Kidney (tissue), 14 donors: Measurements from ENCODE around the gene CEP70. TPM values are rescaled to one million over a fixed set of nuclear protein-coding genes. Genes with fewer than 3 reads are reported as not detected.
"Not testable (repeated sequence)": the region's sequence is repeated elsewhere in the genome, so short reads cannot be mapped to it uniquely, and the experiment has no call there.

ENCODE experiments used
- DNase-seq, 5 donors: peaks; one replicate each; pipeline ENCODE4 v3.0.0-alpha.2; 2013 to 2020
- FAIRE-seq: peaks from 2 replicates; lab custom pipeline; 2012; peaks lifted over from hg19 to GRCh38; lab: Jason Lieb, UNC
- H3K27ac ChIP-seq, 2 donors: one replicate each; pipeline ENCODE4 v1.7.0; 2013; ENCODE audit warnings: low read depth in 2 of 2, low read length in 2 of 2, inconsistent platforms in 1 of 2
- H3K27me3 ChIP-seq: one replicate; pipeline ENCODE4 v1.7.1; 2013; ENCODE audit warnings: low read length, inconsistent platforms; ENCODE audit not compliant: control insufficient read depth, insufficient read depth
- H3K36me3 ChIP-seq, 3 donors: one replicate each; pipeline versions ENCODE4 v1.7.0 to v1.7.1; 2013; ENCODE audit warnings: low read length in 3 of 3, control low read depth in 1 of 3, inconsistent platforms in 1 of 3; ENCODE audit not compliant: insufficient read depth in 3 of 3, control insufficient read depth in 2 of 3
- H3K4me1 ChIP-seq, 3 donors: one replicate each; pipeline versions ENCODE4 v1.7.0 to v1.7.1; 2013; ENCODE audit warnings: low read length in 3 of 3, inconsistent platforms in 1 of 3, low read depth in 1 of 3; ENCODE audit not compliant: control insufficient read depth in 2 of 3, insufficient read depth in 2 of 3
- H3K4me3 ChIP-seq, 3 donors: one replicate each; pipeline versions ENCODE4 v1.7.0 to v1.8.1; 2013; ENCODE audit warnings: low read length in 3 of 3, control low read depth in 1 of 3, inconsistent platforms in 1 of 3
- H3K9ac ChIP-seq, 3 donors: one replicate each; pipeline versions ENCODE4 v1.7.0 to v1.7.1; 2013; ENCODE audit warnings: low read length in 3 of 3, control low read depth in 1 of 3, inconsistent platforms in 1 of 3
- H3K9me3 ChIP-seq, 3 donors: one replicate each; pipeline versions ENCODE4 v1.7.0 to v1.7.1; 2013; ENCODE audit warnings: low read length in 3 of 3, control low read depth in 1 of 3, inconsistent platforms in 1 of 3; ENCODE audit not compliant: control insufficient read depth in 2 of 3, insufficient read depth in 1 of 3
- CTCF ChIP-seq: IDR thresholded peaks from 3 replicates; pipeline ENCODE4 v1.5.1; 2012; ENCODE audit warnings: mild to moderate bottlenecking, moderate library complexity, borderline replicate concordance; ENCODE audit not compliant: insufficient read depth; ENCODE audit errors: extremely low read depth
- intact Hi-C: fragments of 100-400 bp; cut with DNase I; formaldehyde crosslinking; loops from one replicate; pipeline ENCODE4 v1.11.1; 2022
- polyA plus RNA-seq: library from polyadenylated mRNA; stranded (reverse); fragments of 350-450 nt; fragmentation: Illumina TruSeq; extraction: RNeasy Lipid Tissue Mini Kit (QIAGEN cat#74804); gene quantifications from one replicate; pipeline ENCODE4 v1.2.3, GENCODE V29; 2014; ENCODE audit warnings: low read depth, low replicate concordance; ENCODE audit not compliant: insufficient read depth
- total RNA-seq: library from RNA; stranded (reverse); fragmentation: NEBNext Ultra II Directional; extraction: Animal tissue kit (Norgen Biotek cat#: 25700); gene quantifications from one replicate; pipeline ENCODE4 v1.2.1, GENCODE V29; 2021
- donor health status: control.
- donor health status: control.
- donor health status: control.
- donor health status: control.
- donor health status: control.
- donor health status: DM: yes; HTN: yes; CAD: no.
- donor health status: Normal renal cell carcinoma (clear cell type).

Gene CEP70
- total and polyA plus RNA-seq, 2 donors from 2014 or later, result 22.6 to 64.3 TPM

GRCh38 chr3:138497851-138498250 is 96.2 kb downstream of the CEP70 start:
- no peak for FAIRE-seq
- Histone ChIP-seq H3K4me1 (peaks cover 0 to 4% (median 0%) of the 10 kb centered on the region in 3 donors), H3K9ac (no peak overlapping the region), H3K9me3 (no peaks in the 10 kb centered on the region), H3K36me3 (peaks cover 0 to 8% (median 4%) of the 10 kb centered on the region in 3 donors), H3K27ac (no peak overlapping the region), H3K27me3 (no peaks in the 10 kb centered on the region), H3K4me3 (no peak overlapping the region)
- intact Hi-C loops, result no loop called here
- no peak for DNase-seq
- no peak for TF ChIP-seq CTCF

GRCh38 chr3:138497021-138497420 is 97.0 kb downstream of the CEP70 start:
- intact Hi-C loops, result no loop called here
- Histone ChIP-seq H3K9ac (no peak overlapping the region), H3K4me1 (peaks cover 0 to 4% (median 0%) of the 10 kb centered on the region in 3 donors), H3K27ac (no peak overlapping the region), H3K36me3 (peaks cover 0 to 8% (median 4%) of the 10 kb centered on the region in 3 donors), H3K4me3 (no peak overlapping the region), H3K27me3 (no peaks in the 10 kb centered on the region), H3K9me3 (no peaks in the 10 kb centered on the region)
- DNase-seq, result no peak
- no peak for TF ChIP-seq CTCF
- no peak for FAIRE-seq

- DNase-seq (no peak), FAIRE-seq (no peak)
- Histone ChIP-seq H3K27me3 (no peaks in the 10 kb centered on the region), H3K4me1 (peaks cover 0 to 4% (median 0%) of the 10 kb centered on the region in 3 donors), H3K36me3 (peaks cover 0 to 8% (median 4%) of the 10 kb centered on the region in 3 donors), H3K9ac (no peak overlapping the region), H3K27ac (no peak overlapping the region), H3K9me3 (no peaks in the 10 kb centered on the region), H3K4me3 (no peak overlapping the region)
- intact Hi-C loops, result no loop called here
- TF ChIP-seq CTCF, result no peak
Observed at GRCh38 chr3:138496436-138496835, 97.6 kb downstream of the CEP70 start.

- H3K27ac ChIP-seq, H3K36me3 ChIP-seq, H3K4me3 ChIP-seq, H3K9me3 ChIP-seq, intact Hi-C loops, H3K4me1 ChIP-seq, FAIRE-seq, H3K27me3 ChIP-seq, H3K9ac ChIP-seq, DNase-seq: not testable (repeated sequence)
Observed at GRCh38 chr3:138495638-138496037, 98.4 kb downstream of the CEP70 start.
